ENCODE results near the gene CBX5.
"Not testable (repeated sequence)": the region's sequence is repeated elsewhere in the genome, so short reads cannot be mapped to it uniquely, and the experiment has no call there.

CBX5 gene

GRCh38 chr12:54228471-54228870 lies 51.5 kb downstream of the CBX5 start:
- Histone ChIP-seq H4K20me1 (no peaks in the 10 kb centered on the region), H3K4me1 (peaks cover 37% of the 10 kb centered on the region), H3K9ac (no peak overlapping the region; the same call in 1 of the 2 replicates), H3K36me3 (peaks cover 10% of the 10 kb centered on the region), H3K27me3 (no peaks in the 10 kb centered on the region), H3K9me3 (no peaks in the 10 kb centered on the region), H3K4me3 (no peak overlapping the region), H3K27ac (no peak overlapping the region), H3K4me2 (peak overlapping the region; percentile 74)
- TF ChIP-seq Cebpa-rat (IDR thresholded peaks at IDR 0.05), result no peak

GRCh38 chr12:54227927-54228326 lies 52.0 kb downstream of the CBX5 start:
- H3K27ac ChIP-seq, result peak overlapping the region; percentile 27
- not testable (repeated sequence) for H3K36me3 ChIP-seq, H3K9me3 ChIP-seq, H4K20me1 ChIP-seq, H3K27me3 ChIP-seq, H3K4me3 ChIP-seq
- peak overlapping the region; percentile 38; the same call in 1 of the 2 replicates for H3K9ac ChIP-seq
- H3K4me1 ChIP-seq, result peaks cover 37% of the 10 kb centered on the region
- H3K4me2 ChIP-seq, result peak overlapping the region; percentile 74

GRCh38 chr12:54227376-54227775 lies 52.5 kb downstream of the CBX5 start:
- Histone ChIP-seq H3K4me3 (no peak overlapping the region), H3K9me3 (no peaks in the 10 kb centered on the region), H3K27me3 (no peaks in the 10 kb centered on the region), H3K4me2 (peak overlapping the region; percentile 74), H3K4me1 (peaks cover 37% of the 10 kb centered on the region), H4K20me1 (no peaks in the 10 kb centered on the region), H3K9ac (peak overlapping the region; percentile 38; the same call in 1 of the 2 replicates), H3K27ac (peak overlapping the region; percentile 27), H3K36me3 (0 out of 2 replicates have a peak, but pooled peaks cover 3% of the 10 kb centered on the region)
- TF ChIP-seq Cebpa-rat (IDR thresholded peaks at IDR 0.05), result no peak

DNA sequence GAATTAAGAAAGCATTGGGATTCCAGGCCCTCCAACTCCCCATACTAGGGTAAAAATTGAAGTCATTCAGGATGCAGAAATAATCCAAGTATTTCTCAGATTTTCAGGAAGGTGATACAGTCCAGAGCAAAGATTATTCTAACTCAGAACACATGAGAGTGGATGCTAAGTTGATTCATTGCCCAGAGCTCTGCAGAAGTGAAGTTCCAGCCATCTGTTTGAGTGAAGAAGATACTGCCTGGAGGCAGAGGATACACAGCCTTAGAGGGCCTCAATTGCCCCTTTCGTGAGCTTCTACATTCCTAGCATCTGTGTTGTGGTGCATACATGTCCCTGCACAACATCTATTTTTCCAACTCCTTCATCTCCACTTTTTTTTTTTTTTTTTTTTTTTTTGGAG lies 54.3 kb downstream of the CBX5 start:
- 0 out of 2 replicates have a peak, but pooled peaks cover 2% of the 10 kb centered on the region for H3K36me3 ChIP-seq
- no peak for TF ChIP-seq Cebpa-rat (IDR thresholded peaks at IDR 0.05)
- no peaks in the 10 kb centered on the region for H3K27me3 ChIP-seq
- no peaks in the 10 kb centered on the region for H3K9me3 ChIP-seq
- H3K27ac ChIP-seq, result no peak overlapping the region
- no peak overlapping the region for H3K4me3 ChIP-seq
- no peak overlapping the region for H3K4me2 ChIP-seq
- H3K9ac ChIP-seq, result no peak overlapping the region
- H3K4me1 ChIP-seq, result peaks cover 32% of the 10 kb centered on the region
- no peaks in the 10 kb centered on the region for H4K20me1 ChIP-seq

- H3K27me3 ChIP-seq, result no peaks in the 10 kb centered on the region
- no peaks in the 10 kb centered on the region for H4K20me1 ChIP-seq
- H3K9ac ChIP-seq, result no peak overlapping the region
- H3K9me3 ChIP-seq, result no peaks in the 10 kb centered on the region
- no peak overlapping the region for H3K4me3 ChIP-seq
- no peak overlapping the region for H3K27ac ChIP-seq
- H3K36me3 ChIP-seq, result no peaks in the 10 kb centered on the region
- TF ChIP-seq Cebpa-rat (IDR thresholded peaks at IDR 0.05), result no peak
- H3K4me2 ChIP-seq, result no peak overlapping the region
- peaks cover 19% of the 10 kb centered on the region for H3K4me1 ChIP-seq
These were observed 57.3 kb downstream of the CBX5 start for GRCh38 chr12:54222609-54223008.

- no peak overlapping the region for H3K9ac ChIP-seq
- H3K36me3 ChIP-seq, result no peaks in the 10 kb centered on the region
- peaks cover 2% of the 10 kb centered on the region for H3K27me3 ChIP-seq
- no peak overlapping the region for H3K27ac ChIP-seq
- no peak overlapping the region for H3K4me2 ChIP-seq
- TF ChIP-seq Cebpa-rat (IDR thresholded peaks at IDR 0.05), result no peak
- no peaks in the 10 kb centered on the region for H3K9me3 ChIP-seq
- H3K4me3 ChIP-seq, result no peak overlapping the region
- H3K4me1 ChIP-seq, result peaks cover 23% of the 10 kb centered on the region
- H4K20me1 ChIP-seq, result no peaks in the 10 kb centered on the region
These were observed 58.4 kb downstream of the CBX5 start for GRCh38 chr12:54221402-54221984.

DNA sequence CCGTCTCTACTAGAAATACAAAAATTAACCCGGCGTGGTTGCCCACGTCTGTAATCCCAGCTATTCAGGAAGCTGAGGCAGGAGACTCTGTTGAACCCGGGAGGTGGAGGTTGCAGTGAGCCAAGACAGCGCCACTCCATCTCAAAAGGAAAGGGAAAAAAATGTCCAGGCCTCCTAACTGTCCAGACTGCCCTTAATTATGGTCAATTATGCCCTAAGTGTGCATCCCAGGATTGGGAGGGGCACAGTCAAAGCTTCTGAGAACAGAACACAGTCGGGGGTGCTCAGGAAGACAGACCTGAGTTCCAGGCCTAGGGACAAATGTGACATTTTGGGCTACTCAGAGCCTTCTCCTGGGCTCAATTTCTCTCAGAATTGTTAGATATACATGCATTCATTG lies 59.4 kb downstream of the CBX5 start:
- no peaks in the 10 kb centered on the region for H3K36me3 ChIP-seq
- no peak overlapping the region for H3K27ac ChIP-seq
- TF ChIP-seq Cebpa-rat (IDR thresholded peaks at IDR 0.05), result no peak
- H3K4me1 ChIP-seq, result peaks cover 32% of the 10 kb centered on the region
- peaks cover 11% of the 10 kb centered on the region for H3K27me3 ChIP-seq
- H3K4me3 ChIP-seq, result no peak overlapping the region
- H3K4me2 ChIP-seq, result no peak overlapping the region
- H4K20me1 ChIP-seq, result no peaks in the 10 kb centered on the region
- H3K9me3 ChIP-seq, result no peaks in the 10 kb centered on the region
- no peak overlapping the region for H3K9ac ChIP-seq

DNA sequence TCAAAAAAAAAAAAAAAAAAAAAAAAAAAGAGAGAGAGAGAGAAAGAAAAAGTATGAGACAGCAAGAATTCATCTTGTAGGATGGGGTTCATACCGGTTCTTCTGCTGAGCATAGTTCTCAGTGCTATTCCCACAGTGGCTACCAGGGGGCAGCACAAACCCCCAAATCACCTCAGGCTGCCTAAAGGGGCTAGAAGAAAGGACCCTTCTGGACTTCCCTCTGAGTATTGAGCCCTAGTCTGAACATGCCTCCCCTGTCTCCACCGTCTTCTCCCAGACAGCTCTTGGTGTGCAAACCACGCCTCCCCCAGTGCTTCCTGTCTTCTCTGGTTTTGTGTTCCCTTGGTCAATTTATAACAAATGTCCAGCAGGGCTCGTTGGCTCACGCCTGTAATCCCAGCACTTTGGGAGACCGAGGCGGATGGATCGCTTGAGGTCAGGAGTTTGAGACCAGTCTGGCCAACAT lies 59.8 kb downstream of the CBX5 start:
- H3K4me2 ChIP-seq, result peak overlapping the region; percentile 9; the same call in 1 of the 2 replicates
- peaks cover 16% of the 10 kb centered on the region for H3K27me3 ChIP-seq
- no peak overlapping the region for H3K4me3 ChIP-seq
- H3K4me1 ChIP-seq, result peaks cover 36% of the 10 kb centered on the region
- no peak overlapping the region for H3K9ac ChIP-seq
- no peaks in the 10 kb centered on the region for H4K20me1 ChIP-seq
- H3K36me3 ChIP-seq, result no peaks in the 10 kb centered on the region
- H3K9me3 ChIP-seq, result no peaks in the 10 kb centered on the region
- TF ChIP-seq Cebpa-rat (IDR thresholded peaks at IDR 0.05), result no peak
- no peak overlapping the region for H3K27ac ChIP-seq

DNA sequence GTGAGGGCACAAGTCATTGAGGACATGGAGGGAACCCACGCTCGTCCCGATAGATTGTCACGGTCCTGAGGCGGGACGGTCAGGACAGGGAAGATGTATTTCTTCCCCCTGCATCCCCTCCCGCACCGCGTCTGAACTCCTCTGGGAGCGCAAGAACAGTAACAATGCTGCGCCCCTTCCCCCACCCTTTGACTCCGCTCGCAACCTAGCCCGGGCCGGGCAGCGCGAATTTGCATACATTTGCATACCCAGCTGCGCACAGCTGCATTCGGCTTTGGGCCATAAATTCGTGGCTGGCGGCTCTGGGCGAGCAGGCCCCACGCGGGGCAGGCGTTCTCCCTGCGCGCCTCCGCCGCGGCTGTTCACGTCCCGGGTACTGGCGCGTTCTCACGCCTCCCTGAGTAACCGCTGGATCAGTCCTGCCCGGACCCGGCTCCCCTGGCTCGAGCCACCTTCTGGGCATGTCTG lies 62.1 kb downstream of the CBX5 start:
- peak overlapping the region; percentile 57 for H3K4me3 ChIP-seq

DNA sequence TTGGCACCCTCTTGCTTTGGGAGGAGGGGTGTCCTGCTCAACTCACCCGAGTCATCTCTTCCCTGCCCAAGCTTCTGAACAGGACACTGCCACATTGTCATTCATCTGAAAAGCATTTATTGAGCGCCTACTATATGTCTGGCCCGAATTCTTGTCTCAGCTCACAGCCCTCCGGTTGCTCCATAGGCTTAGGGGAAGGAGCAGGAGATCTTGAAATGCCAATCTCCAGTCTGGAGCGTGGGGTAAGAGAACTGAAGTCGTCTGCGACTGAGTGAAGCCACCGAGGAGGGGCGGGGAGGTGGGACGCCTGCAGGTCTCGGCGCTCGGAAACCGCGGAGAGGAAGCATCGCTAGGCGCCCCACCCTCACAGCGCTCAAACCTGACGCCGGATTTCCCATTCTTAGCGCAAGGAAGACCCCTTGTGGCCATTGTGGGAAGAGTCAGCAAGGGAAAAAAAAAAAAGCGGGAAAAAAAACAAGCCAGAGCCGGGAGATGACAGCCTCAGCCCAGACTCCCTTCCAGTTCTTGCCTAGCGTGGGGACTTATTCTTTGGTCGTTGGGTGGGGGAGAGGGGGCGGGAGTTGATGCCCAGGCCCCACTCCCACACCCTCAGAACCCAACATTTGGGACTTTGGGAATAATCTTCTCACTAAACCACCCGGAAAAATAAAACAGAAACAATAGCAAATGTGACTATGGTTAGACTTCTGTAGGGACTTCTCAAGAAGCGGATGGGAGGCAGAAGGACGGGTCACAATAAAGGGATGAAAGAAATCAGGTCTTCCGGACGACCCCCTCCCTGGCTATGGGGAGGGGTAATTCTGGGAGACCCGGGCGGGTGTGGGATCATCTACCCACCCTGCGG lies 62.9 kb downstream of the CBX5 start:
- H3K36me3 ChIP-seq, result no peaks in the 10 kb centered on the region
- no peaks in the 10 kb centered on the region for H3K9me3 ChIP-seq
- H4K20me1 ChIP-seq, result no peaks in the 10 kb centered on the region
- peak overlapping the region; percentile 57 for H3K4me3 ChIP-seq
- H3K4me2 ChIP-seq, result peak overlapping the region; percentile 97
- H3K4me1 ChIP-seq, result peaks cover 45% of the 10 kb centered on the region
- TF ChIP-seq Cebpa-rat (IDR thresholded peaks at IDR 0.05), result no peak
- peak overlapping the region; percentile 68 for H3K9ac ChIP-seq
- H3K27ac ChIP-seq, result peak overlapping the region; percentile 64; the same call in 1 of the 2 replicates
- H3K27me3 ChIP-seq, result peaks cover 25% of the 10 kb centered on the region

More for the DNA sequence above, 62.1 kb downstream of the CBX5 start:
- Histone ChIP-seq H3K9me3 (no peaks in the 10 kb centered on the region), H4K20me1 (no peaks in the 10 kb centered on the region), H3K4me1 (peaks cover 45% of the 10 kb centered on the region), H3K27ac (peak overlapping the region; percentile 64; the same call in 1 of the 2 replicates), H3K36me3 (no peaks in the 10 kb centered on the region), H3K27me3 (peaks cover 23% of the 10 kb centered on the region), H3K4me2 (peak overlapping the region; percentile 97), H3K9ac (peak overlapping the region; percentile 68; the same call in 1 of the 2 replicates)
- TF ChIP-seq Cebpa-rat (IDR thresholded peaks at IDR 0.05), result no peak
